ENCODE measurements around the gene KCNAB2. TPM values are rescaled to one million over a fixed set of nuclear protein-coding genes. Genes with fewer than 3 reads are reported as not detected.

Gene KCNAB2
- total RNA-seq, 2 donors from 2014 or later: 14.0 to 36.1 TPM

DNA sequence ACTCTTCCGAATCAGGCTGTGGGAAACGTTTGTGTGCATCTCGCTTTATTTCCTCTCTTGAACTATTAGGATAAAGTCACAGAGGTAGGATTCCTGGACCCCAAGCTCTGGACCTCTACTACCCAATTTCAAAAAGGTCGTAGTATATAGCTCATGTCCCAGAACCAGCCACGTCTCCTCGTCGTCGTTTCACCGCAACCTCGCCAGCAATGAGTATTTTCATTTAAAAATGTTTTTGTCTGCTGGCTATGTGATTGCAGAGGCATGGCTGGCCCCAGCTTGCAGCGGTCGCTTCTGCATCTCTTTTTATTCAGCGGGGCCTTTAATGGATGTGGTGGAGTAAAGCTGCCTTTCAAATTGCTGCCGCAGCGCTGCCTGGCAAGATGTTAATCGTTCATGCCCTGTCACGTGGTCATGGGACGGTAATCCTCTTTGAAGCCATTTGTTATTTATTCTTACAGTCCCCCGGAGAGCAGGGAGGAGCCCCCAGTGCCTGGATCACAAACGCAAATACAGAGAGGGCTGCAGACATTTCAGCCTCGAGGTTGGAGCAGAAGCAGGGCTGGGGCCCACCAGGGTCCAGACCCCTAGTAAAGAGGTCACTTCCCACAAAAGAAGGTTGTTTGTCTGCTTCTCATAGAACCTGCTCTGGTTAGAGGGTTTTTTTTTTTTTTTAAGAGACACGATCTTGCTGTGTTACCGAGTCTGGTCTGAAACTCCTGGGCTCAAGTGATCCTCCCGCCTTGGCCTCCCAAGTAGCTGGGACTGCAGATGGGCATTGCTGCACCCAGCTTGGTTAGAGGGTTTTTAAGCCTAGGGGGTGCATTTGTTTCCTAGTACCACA lies 41.9 kb upstream of the KCNAB2 start:
- no peak for DNase-seq (ENCODE audit: low spot score)
- H3K27me3 ChIP-seq (replicated peaks; ENCODE audit: insufficient read depth): no peaks in the 10 kb centered on the region
- H3K4me3 ChIP-seq: no peak overlapping the region
- no peaks in the 10 kb centered on the region for H3K4me1 ChIP-seq (ENCODE audit: control insufficient read depth in 1 of 2, low read depth in 2 of 2)
- no peak overlapping the region for H3K27ac ChIP-seq
- no peaks in the 10 kb centered on the region for H3K36me3 ChIP-seq
- no peaks in the 10 kb centered on the region for H3K9me3 ChIP-seq
- ATAC-seq (ENCODE audit: insufficient number of reproducible peaks, low FRiP score, low read depth): no peak
- no peak for TF ChIP-seq CTCF (IDR thresholded peaks at IDR 0.05)

- Histone ChIP-seq H3K27ac (no peak overlapping the region), H3K4me1 (ENCODE audit: control insufficient read depth in 1 of 2, low read depth in 2 of 2) (no peaks in the 10 kb centered on the region), H3K9me3 (no peaks in the 10 kb centered on the region), H3K36me3 (no peaks in the 10 kb centered on the region), H3K27me3 (replicated peaks; ENCODE audit: insufficient read depth) (no peaks in the 10 kb centered on the region), H3K4me3 (no peak overlapping the region)
- TF ChIP-seq CTCF (IDR thresholded peaks at IDR 0.05): no peak
- ATAC-seq (ENCODE audit: insufficient number of reproducible peaks, low FRiP score, low read depth) (no peak), DNase-seq (ENCODE audit: low spot score) (no peak)
Observed at GRCh38 chr1:6004412-6005123, 41.1 kb upstream of the KCNAB2 start.

DNA sequence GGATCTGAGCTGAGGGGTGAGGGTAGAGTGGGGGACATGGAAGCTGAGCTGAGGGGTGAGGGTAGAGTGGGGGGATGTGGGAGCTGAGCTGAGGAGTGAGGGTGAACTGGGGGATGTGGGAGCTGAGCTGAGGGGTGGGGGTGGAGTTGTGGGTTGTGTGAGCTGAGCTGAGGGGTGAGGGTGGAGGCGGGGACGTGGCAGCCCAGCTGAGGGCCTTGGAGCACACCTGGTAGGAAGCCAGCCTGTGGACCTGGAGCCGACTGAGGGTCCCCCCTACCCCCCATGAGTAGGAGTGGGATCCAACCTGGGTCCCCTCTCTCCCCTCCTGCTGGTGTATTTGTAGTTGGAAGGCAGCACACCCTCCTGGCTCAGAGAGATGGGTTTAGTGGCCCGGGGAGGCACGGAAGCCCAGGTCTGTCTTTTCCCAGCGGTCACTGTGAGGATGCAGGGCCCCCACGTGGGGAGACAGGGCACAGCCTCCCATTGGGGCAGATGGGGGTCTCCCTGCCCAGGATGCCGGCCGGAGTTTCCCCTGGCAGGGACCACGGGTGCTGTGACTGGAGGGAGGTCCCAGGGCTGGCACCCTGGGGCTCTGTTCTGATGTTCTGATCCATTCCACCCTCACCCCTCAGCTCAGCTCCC lies 40.3 kb upstream of the KCNAB2 start:
- no peak for ATAC-seq (ENCODE audit: insufficient number of reproducible peaks, low FRiP score, low read depth)
- no peak overlapping the region for H3K27ac ChIP-seq
- H3K27me3 ChIP-seq (replicated peaks; ENCODE audit: insufficient read depth): no peaks in the 10 kb centered on the region
- no peak overlapping the region for H3K4me3 ChIP-seq
- no peaks in the 10 kb centered on the region for H3K4me1 ChIP-seq (ENCODE audit: control insufficient read depth in 1 of 2, low read depth in 2 of 2)
- no peak for DNase-seq (ENCODE audit: low spot score)
- TF ChIP-seq CTCF (IDR thresholded peaks at IDR 0.05): no peak
- no peaks in the 10 kb centered on the region for H3K36me3 ChIP-seq
- H3K9me3 ChIP-seq: no peaks in the 10 kb centered on the region

DNA sequence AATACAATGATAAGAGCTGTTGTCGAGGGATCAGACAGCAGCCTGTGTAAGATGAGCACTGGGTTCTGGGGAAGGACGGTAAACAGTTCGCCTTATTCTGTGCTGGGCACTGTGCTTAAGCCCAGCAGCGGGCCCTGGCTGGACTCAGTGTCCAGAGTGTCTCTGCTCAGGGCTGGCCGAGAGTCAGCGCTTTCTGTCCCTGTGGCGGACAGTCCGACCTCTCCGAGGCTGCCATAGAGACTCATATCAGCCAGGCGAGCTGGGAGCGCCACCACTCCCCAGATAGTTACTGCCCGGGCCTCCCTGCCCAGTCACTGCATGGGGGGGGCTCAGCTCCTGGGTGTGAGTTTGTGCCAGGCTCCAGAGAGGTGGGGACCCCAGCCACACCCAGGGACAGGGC lies 38.8 kb upstream of the KCNAB2 start:
- Histone ChIP-seq H3K4me3 (no peak overlapping the region), H3K27me3 (replicated peaks; ENCODE audit: insufficient read depth) (no peaks in the 10 kb centered on the region), H3K36me3 (no peaks in the 10 kb centered on the region), H3K27ac (no peak overlapping the region), H3K9me3 (no peaks in the 10 kb centered on the region), H3K4me1 (ENCODE audit: control insufficient read depth in 1 of 2, low read depth in 2 of 2) (no peaks in the 10 kb centered on the region)
- DNase-seq (ENCODE audit: low spot score): no peak
- no peak for ATAC-seq (ENCODE audit: insufficient number of reproducible peaks, low FRiP score, low read depth)
- no peak for TF ChIP-seq CTCF (IDR thresholded peaks at IDR 0.05)

All from thoracic aorta (tissue), 2 donors.